Hematopoietic multipotent progenitor cell treated with erythropoietin and hydrocortisone succinate and interleukin-3 and kit ligand, for 6 days (in vitro differentiated cells): ENCODE data around the gene GDF11.

Experiments used
- DNase-seq: peaks from one replicate; pipeline ENCODE4 v3.0.0-alpha.2; 2015

The GDF11 gene

GRCh38 chr12:55724226-55724939 lies 18.5 kb upstream of the GDF11 start:
- DNase-seq: peak; percentile 91

DNA sequence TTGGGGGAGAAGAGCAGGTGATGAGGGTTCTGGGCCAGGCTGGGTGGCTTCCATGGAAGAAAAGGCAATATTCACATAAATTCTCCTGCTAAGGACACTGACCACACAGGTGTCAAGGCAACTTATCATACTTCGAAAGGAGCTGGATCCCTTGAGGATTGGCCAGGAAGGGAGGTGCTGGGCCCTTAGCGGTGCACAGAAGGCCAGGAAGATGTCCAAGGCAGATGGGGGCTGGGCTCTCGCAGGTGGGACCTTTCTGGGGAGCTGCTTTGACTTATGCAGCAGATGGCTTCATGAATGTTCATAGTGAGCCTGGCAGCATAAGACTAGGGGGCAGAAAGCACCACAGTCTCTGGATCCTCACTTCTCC lies 18.0 kb upstream of the GDF11 start:
- DNase-seq: no peak

- no peak for DNase-seq
These were observed 17.4 kb upstream of the GDF11 start for GRCh38 chr12:55725556-55725955.

GRCh38 chr12:55726971-55727370 lies 16.0 kb upstream of the GDF11 start:
- no peak for DNase-seq

GRCh38 chr12:55727643-55728185 lies 15.2 kb upstream of the GDF11 start:
- peak; percentile 77 for DNase-seq

DNA sequence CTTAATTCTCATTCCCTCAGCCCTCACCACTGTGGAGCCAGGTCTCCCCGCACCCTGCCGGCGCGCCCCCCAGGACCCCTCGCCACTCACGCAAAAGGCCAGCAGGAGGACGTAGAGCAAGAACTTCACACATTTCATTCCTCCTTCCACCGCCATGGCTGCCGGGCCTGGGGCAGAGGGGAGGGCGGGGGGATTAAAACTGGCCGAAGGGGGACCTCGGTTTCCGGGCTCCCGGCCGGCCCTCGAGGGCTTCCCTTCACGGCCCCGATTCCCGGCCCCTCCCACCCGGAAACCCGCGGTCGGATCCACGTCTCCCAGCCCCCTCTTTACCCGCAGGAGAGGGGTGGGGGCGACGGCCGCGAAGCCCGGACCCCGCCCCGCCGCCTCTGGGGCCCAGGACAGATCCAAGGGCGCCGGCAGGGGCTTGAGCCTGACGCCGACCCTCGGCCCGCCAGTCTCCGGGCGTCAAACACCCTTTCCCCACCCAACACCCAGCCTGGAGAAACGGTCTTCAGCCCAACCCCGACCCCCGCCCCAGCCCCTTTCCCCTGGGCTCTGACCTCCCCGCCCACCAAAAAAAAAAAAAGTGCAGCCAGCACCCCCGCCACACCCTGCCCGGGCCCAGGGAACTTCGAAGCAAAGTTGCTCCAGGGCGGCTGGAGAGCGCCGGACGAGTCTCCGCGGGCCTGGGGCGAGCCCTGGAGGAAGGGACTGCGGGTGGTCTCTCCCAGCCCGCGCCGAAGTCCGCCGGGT lies 14.6 kb upstream of the GDF11 start:
- peak; percentile 58 for DNase-seq

DNA sequence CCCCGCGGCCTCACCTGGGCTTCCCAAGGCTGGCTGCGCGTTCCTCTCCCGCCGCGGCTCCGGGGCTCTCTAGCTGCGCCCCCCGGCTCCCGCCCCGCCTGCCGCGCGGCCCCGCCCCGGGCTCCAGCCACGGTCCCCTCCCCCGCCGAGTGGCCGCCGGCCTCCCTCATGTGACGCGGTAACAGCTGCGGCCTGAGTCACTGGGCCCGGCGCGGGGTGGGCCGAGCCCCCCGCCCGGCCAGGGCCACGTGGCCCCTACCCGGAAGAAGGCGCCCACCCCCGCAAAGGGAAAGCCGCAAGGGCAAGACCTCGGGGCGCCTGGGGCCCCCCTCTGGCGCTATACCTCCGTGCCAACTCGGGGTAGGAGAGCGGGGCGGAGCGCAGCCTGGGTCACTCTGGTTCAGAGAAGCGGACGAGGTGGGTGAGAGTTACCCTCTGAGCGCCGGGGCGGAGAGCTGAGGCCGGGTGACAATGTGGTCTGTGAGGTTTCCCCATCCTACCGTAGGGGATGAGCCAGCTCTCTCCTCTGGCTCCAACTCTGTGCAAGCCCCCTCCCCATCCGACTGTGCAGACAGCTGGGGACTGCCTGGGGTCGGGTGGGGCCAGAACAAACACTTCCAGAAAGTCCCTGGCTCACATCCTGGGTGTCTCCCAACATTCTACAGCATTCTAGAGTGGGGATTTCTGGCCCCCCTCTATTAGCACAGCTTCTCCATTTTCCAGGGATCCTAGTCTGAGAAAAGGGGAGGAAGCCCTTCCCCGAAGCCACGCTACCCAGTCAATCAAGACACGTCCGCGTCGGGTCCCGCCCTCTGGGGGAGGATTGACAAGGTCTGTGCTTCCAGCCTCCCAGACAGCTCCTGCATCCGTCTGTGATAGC lies 13.7 kb upstream of the GDF11 start, which contains the start of gene CD63:
Gene CD63, minus strand, starts transcription at position 71 of the 880 bp plus-strand sequence. CDS start 668 bp downstream, outside the sequence.
- peak; percentile 93 for DNase-seq

GRCh38 chr12:55729819-55730818 lies 12.8 kb upstream of the GDF11 start:
- DNase-seq: peak; percentile 82

- no peak for DNase-seq
These were observed 10.6 kb upstream of the GDF11 start for GRCh38 chr12:55732288-55732687.

DNA sequence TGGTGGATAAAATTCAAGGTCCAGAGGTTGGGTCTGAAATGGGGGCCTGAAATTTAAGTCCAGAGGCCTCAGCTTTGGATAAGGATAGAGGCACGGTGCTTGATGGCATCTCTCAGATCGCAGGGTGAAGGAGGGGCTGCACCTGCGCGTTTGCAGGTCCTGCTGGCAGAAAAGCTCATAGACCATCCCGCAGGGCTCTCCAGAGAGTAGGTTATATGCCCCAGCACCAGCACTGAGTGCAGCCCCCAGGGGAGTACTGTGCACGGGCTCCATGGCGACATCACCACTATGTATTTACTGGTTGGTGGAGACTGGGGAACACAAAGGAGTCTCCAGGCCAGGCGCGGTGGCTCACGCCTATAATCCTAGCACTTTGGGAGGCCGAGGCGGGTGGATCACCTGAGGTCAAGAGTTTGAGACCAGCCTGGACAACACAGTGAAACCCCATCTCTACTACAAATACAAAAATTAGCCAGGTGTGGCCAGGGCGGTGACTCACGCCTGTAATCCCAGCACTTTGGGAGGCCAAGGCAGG lies 9.8 kb upstream of the GDF11 start:
- no peak for DNase-seq

GRCh38 chr12:55733858-55734257 lies 9.1 kb upstream of the GDF11 start:
- peak; percentile 51 for DNase-seq

DNA sequence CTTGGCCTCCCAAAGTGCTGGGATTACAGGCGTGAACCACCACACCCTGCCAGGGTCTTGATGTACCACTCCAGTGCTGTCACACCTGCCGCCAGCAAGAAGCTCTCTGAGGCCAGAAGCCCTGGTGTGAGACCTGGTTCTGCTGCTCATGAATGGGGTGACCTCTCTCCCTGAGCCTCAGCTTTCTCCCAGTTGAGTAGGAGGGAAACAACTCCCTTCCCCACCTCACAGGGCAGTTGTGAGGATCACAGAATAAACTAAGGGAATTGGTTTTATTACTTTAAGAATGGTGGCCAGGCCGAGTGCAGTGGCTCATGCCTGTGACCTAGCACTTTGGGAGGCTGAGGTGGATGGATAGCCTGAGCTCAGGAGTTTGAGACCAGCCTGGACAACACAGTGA lies 8.3 kb upstream of the GDF11 start:
- DNase-seq: no peak

GRCh38 chr12:55736076-55736475 lies 6.8 kb upstream of the GDF11 start:
- DNase-seq: no peak

DNA sequence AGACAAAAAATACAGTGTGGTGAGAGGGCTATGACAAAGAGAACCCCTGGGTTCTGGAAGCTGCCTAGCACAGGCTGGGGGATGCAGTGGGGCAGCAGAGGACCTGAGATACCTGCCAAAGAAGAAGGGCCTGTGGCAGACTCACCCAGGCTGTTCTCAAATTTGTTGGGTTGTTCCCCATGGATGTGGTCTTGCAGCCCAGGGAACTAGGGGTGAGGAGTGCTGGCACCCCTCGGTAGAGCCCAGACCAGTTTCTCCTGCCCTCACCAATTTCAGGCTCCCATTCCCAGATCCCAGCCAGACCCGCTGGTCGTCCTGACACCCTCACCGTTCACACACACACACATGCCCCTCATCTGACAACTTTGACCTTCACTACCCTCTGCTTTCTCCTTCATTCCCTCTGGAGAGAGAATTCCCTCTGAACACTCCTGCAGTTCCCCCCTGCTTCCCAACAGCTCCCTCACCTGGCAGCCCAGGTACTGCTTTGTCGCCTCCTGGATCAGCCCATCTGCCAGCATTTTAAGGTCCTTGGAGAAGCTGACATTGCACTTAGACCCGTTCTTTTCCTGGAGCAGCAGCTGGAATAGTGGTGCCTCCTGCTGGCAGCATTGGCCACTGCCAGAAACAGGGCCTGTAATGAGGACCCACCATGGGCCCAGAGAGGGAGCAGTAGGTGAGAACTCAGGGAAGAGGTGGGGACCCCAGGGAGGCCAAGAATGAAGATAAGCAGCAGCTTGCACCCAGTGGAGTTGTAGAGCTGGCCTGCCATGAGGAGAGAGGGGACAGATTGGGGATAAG lies 5.9 kb upstream of the GDF11 start:
- DNase-seq: peak; percentile 89

GRCh38 chr12:55737581-55738122 lies 5.3 kb upstream of the GDF11 start:
- DNase-seq: peak; percentile 39

GRCh38 chr12:55738123-55739024 lies 4.5 kb upstream of the GDF11 start:
- peak; percentile 96 for DNase-seq

DNA sequence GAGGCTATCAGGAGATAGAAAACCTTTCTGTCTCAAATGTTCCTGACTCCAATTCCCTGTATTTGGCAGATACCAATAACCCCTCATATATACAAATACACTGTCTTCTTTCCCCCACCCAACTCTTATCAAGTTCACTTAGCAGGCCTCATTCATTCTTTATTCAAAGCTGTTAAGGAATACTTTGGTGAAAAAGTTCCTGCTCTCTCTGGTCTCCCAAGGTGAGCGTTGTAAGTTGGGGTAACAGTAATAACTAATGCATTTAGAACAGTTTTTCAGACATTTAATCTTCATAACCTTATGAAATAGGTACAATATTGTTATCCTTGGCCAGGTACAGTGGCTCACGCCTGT lies 3.9 kb upstream of the GDF11 start:
- no peak for DNase-seq

GRCh38 chr12:55741931-55742680 lies 816 bp upstream of the GDF11 start:
- DNase-seq: no peak
